Measurements from ENCODE around the gene RGS1. TPM values are rescaled to one million over a fixed set of nuclear protein-coding genes. Genes with fewer than 3 reads are reported as not detected.

RGS1 gene
- total RNA-seq, 1 donor, result 13.7 TPM

- DNase-seq (ENCODE audit: low read depth in 2 of 3, low spot score in 2 of 3), result peak in 1 of 3 donors; percentile 65
These were observed 22.8 kb upstream of the RGS1 start for GRCh38 chr1:192552760-192553191.

- DNase-seq (ENCODE audit: low read depth in 2 of 3, low spot score in 2 of 3), result no peak
These were observed 21.8 kb upstream of the RGS1 start for GRCh38 chr1:192553741-192554140.

DNA sequence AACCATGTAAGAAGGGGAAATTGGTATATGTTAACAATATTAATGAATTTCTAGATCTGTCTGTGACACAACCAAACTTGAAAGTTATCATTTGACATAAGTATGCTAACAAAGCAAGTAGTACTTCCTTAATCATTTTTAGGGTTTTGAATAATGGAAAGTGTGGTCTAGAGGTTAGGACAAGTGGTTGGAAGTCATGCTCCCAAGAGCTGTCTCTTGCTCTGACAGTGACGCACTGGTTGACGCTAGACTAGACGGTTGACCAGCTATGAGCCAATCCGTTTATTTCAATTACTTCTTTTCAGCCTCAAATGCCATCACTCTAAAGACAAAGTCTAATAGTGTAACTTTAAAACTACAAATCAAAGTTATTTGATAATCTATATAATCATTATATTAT, 20.7 kb upstream of the RGS1 start:
- no peak for DNase-seq (ENCODE audit: low read depth in 2 of 3, low spot score in 2 of 3)

DNA sequence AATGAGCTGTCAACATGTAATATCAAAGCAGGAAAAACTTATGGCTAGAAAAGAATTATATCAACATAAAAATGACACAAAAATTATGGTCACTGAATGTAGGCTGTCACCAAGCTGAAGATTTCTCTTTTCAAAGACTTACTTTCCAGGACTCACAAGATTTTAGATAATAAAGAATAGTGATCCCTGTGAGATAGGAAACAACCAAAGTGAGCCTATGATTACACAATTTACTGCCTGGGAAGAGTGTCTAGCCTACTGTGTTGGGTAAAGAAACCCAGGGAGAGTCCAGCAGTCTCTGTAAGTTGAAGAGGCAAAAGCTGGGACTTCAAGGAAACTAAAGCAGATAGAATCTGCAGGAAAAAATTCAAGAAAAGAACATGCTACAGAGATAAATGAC, 20.2 kb upstream of the RGS1 start:
- DNase-seq (ENCODE audit: low read depth in 2 of 3, low spot score in 2 of 3), result no peak

DNA sequence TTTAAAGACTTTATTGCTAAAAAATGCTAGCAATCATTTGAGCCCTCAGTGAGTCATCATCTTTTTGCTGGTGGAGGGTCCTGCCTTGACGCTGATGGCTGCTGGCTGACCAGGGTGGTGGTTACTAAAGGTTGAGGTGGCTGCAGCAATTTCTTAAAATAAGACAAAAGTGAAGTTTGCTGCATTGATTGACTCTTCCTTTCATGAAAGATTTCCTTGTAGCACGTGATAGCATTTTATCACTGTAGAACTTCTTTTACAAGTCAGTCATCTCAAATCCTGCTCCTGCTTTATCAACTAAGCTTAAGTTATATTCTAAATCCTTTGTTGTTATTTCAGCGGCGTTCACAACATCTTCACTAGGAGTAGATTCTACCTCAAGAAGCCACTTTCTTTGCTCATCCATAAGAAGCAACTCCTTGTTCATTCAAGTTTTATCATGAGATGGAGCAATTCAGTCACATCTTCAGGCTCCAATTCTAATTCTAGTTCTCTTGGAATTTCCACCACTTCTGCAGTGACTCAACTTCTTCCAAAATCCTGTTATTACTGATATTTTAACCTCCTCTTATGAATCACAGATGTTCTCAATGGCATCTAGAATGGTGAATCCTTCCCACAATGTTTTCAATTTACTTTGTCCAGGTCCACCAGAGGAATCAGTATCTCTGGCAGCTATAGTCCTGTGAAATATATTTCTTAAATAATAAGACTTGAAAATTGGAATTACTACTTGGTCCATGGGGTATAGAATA, 17.6 kb upstream of the RGS1 start:
- DNase-seq (ENCODE audit: low read depth in 2 of 3, low spot score in 2 of 3), result no peak

- DNase-seq (ENCODE audit: low read depth in 2 of 3, low spot score in 2 of 3), result no peak
These were observed 16.2 kb upstream of the RGS1 start for GRCh38 chr1:192559115-192560006.

DNA sequence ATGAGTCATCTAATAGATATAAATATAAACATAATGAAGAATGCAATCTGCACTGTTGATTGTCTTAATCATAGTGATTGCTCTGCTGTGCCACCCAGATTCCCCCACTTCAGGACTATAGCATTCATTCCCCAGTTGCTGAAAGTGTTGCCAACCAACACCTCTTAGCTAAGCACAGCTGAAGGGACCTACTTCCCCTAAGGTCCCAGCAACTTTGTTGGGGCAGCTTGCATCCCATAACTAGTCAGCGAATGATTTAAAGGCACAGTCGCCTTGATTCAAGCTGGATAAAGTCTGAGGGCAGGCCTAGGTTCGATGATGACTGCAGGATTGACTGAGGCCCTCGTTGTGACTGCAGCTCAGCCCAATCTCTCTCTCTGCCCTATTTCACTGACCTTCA, 14.3 kb upstream of the RGS1 start:
- DNase-seq (ENCODE audit: low read depth in 2 of 3, low spot score in 2 of 3), result no peak

- DNase-seq (ENCODE audit: low read depth in 2 of 3, low spot score in 2 of 3), result no peak
These were observed 12.4 kb upstream of the RGS1 start for GRCh38 chr1:192563129-192563528.

- no peak for DNase-seq (ENCODE audit: low read depth in 2 of 3, low spot score in 2 of 3)
These were observed 11.5 kb upstream of the RGS1 start for GRCh38 chr1:192564099-192564498.

DNA sequence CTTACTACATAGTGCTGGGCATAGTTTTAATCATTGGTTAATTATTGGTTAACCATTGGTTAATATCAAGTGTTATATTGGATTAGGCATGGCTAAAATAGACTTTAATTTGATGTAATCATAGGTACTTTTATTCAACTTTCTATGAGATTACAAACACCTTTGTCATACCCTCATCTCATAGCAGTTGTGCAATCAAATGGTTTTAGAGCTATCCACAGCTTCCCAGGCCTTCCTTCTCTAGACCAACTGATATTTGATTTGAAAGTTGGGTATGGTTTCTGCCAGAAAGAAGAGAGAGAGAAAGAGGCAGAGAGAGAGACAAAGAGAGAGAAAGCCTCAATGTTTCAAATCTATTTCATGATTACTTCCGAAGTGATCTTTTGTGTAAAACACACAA, 9.6 kb upstream of the RGS1 start:
- no peak for DNase-seq (ENCODE audit: low read depth in 2 of 3, low spot score in 2 of 3)

- no peak for DNase-seq (ENCODE audit: low read depth in 2 of 3, low spot score in 2 of 3)
These were observed 8.9 kb upstream of the RGS1 start for GRCh38 chr1:192566657-192567056.

GRCh38 chr1:192568063-192568462, 7.5 kb upstream of the RGS1 start:
- no peak for DNase-seq (ENCODE audit: low read depth in 2 of 3, low spot score in 2 of 3)

GRCh38 chr1:192571668-192572067, 3.9 kb upstream of the RGS1 start:
- DNase-seq (ENCODE audit: low read depth in 2 of 3, low spot score in 2 of 3), result no peak

DNA sequence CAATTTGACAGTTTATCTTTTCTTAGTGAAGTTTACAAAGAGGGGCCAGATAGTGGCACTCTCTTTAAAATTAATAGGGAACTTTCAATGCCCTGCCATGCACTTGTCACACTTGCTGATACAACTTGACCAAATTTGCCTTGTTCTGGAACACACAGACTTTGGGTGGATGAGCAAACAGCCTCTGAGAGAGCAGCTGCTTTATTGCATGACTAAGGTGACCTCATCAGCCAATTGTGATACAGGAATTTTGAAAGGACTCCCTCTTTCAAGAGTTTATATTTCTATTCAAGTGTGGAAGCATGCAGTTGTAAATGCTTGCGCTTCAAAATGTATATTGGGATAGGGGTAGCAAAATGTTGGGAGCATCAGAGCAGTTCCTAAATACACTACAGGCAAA, 2.1 kb upstream of the RGS1 start:
- DNase-seq (ENCODE audit: low read depth in 2 of 3, low spot score in 2 of 3), result no peak

GRCh38 chr1:192574073-192574472, 1.5 kb upstream of the RGS1 start:
- no peak for DNase-seq (ENCODE audit: low read depth in 2 of 3, low spot score in 2 of 3)

GRCh38 chr1:192576190-192577144, 894 bp downstream of the RGS1 start:
- DNase-seq (ENCODE audit: low read depth in 2 of 3, low spot score in 2 of 3), result no peak

GRCh38 chr1:192577145-192578140, 1.9 kb downstream of the RGS1 start:
- DNase-seq (ENCODE audit: low read depth in 2 of 3, low spot score in 2 of 3), result no peak

DNA sequence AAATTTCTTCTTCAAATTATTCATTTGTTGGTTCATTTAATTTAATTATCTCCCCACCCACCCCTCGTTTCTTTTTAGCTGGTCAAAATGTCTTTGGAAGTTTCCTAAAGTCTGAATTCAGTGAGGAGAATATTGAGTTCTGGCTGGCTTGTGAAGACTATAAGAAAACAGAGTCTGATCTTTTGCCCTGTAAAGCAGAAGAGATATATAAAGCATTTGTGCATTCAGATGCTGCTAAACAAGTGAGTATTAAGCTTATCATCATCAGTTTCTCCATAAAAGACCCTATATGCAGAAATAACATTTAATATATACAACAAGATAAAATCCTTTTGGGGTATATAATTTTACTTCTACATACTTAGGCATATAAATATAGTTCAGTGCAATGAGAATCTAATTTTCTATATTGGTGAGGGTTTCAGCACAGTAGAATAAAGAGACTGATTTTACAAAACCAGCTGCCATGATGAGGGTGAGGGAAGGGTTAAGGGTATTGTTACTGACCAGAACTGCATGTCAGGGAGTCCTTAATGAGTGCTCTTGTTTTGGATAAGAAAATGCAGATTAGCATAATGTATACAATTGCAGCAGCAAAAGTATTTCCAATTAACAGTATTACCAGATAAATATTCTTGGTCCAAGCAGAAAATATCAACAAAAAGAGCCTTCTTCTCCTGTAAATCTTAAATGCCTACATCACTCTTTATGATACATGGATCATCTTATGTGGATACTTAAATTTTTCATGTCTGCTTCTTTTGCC, 2.8 kb downstream of the RGS1 start:
- no peak for DNase-seq (ENCODE audit: low read depth in 2 of 3, low spot score in 2 of 3)

All from hematopoietic multipotent progenitor cell (in vitro differentiated cells).